Activated B cell treated with CpG ODN at 0.5 μM for 24 hours (primary cell): Measurements from ENCODE around the gene TMEM164. TPM values are rescaled to one million over a fixed set of nuclear protein-coding genes. Genes with fewer than 3 reads are reported as not detected.

ENCODE experiments used
- ATAC-seq: fragments of 200-7000 bp; cut with Tn5 transposase; one replicate; pipeline ENCODE4 v1.10.0; 2021; ENCODE audit warnings: low read depth, mild to moderate bottlenecking, moderate library complexity
- CTCF ChIA-PET: fragments of 350-600 bp; sonication (Branson Sonifier 250); formaldehyde crosslinking; loops from one replicate; lab custom pipeline; 2021; ENCODE audit warnings: antibody characterized with exemption; lab: Charles Lee
- POLR2A ChIA-PET: fragments of 350-600 bp; sonication (Branson Sonifier 250); formaldehyde crosslinking; loops from one replicate; lab custom pipeline; 2021; ENCODE audit warnings: antibody characterized with exemption; lab: Charles Lee
- DNase-seq: peaks from one replicate; pipeline ENCODE4 v3.0.0; 2022
- H3K27ac Mint-ChIP-seq: one replicate; pipeline ENCODE4 v1.8.0; 2020; ENCODE audit warnings: mixed read lengths
- H3K27me3 Mint-ChIP-seq: one replicate; pipeline ENCODE4 v1.8.0; 2021; ENCODE audit warnings: mixed read lengths
- H3K36me3 Mint-ChIP-seq: one replicate; pipeline ENCODE4 v1.8.0; 2021; ENCODE audit warnings: low read depth, mixed read lengths
- H3K4me1 Mint-ChIP-seq: one replicate; pipeline ENCODE4 v1.8.0; 2021; ENCODE audit warnings: mixed read lengths
- H3K4me3 Mint-ChIP-seq: one replicate; pipeline ENCODE4 v1.8.0; 2020; ENCODE audit warnings: mild to moderate bottlenecking, mixed read lengths
- H3K9me3 Mint-ChIP-seq: one replicate; pipeline ENCODE4 v1.8.0; 2020; ENCODE audit warnings: mixed read lengths
- intact Hi-C: fragments of 100-400 bp; cut with micrococcal nuclease; formaldehyde crosslinking; loops from one replicate; pipeline ENCODE4 v1.15.1; 2024
- total RNA-seq: library from RNA; stranded (reverse); gene quantifications from 2 replicates; pipeline ENCODE4 v1.2.3, GENCODE V29; 2022
- TF ChIP-seq, protein P1 (sequence below): fragments of 200-600 bp; IDR thresholded peaks from one replicate; pipeline ENCODE4 v1.8.0; 2022; ENCODE audit warnings: antibody characterized with exemption, mild to moderate bottlenecking

Gene TMEM164
- total RNA-seq, 1 donor from 2014 or later: 21.8 TPM

DNA sequence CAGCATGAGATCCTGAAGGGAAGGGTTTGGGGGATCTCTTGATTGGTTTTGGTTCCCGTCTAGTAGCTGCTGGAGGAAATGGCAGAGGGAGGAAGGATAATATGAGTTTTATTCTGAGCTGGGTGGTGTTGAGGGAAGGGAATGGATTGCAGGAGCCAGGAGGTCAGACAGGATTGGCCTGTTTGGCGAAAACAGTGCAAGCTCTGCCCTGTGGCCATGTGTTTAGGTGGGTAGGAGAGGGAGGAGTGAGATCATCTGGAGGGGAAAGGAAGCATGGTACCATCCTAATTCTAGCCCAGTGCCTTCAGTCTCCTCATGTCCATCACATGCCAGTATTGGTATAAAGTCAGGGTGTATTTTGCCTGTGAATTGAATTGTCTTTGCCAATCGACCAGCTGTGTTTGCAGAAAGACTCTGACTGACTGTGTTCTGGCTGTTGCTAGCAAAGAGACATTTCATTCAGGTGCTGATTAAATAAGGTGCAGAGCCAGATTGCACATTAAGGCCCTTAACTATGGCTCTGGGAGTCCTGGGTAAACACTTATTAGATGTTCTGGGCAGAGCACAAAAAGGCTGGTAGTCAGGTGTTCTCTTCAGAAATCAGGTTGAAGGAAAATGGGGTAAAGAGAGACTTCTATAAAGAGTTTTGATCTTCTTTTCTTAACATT lies 10.0 kb downstream of the TMEM164 start:
- Mint-ChIP-seq H3K4me1 (peaks cover 16% of the 10 kb centered on the region), H3K36me3 (peaks cover 32% of the 10 kb centered on the region), H3K9me3 (no peaks in the 10 kb centered on the region), H3K27me3 (no peaks in the 10 kb centered on the region), H3K4me3 (no peak overlapping the region), H3K27ac (no peak overlapping the region)
- POLR2A ChIA-PET: no interaction called here
- CTCF ChIA-PET: no interaction called here
- ATAC-seq: no peak
- DNase-seq: no peak
- intact Hi-C loops: no loop called here
- TF ChIP-seq, protein P1, sequence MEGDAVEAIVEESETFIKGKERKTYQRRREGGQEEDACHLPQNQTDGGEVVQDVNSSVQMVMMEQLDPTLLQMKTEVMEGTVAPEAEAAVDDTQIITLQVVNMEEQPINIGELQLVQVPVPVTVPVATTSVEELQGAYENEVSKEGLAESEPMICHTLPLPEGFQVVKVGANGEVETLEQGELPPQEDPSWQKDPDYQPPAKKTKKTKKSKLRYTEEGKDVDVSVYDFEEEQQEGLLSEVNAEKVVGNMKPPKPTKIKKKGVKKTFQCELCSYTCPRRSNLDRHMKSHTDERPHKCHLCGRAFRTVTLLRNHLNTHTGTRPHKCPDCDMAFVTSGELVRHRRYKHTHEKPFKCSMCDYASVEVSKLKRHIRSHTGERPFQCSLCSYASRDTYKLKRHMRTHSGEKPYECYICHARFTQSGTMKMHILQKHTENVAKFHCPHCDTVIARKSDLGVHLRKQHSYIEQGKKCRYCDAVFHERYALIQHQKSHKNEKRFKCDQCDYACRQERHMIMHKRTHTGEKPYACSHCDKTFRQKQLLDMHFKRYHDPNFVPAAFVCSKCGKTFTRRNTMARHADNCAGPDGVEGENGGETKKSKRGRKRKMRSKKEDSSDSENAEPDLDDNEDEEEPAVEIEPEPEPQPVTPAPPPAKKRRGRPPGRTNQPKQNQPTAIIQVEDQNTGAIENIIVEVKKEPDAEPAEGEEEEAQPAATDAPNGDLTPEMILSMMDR: no peak

DNA sequence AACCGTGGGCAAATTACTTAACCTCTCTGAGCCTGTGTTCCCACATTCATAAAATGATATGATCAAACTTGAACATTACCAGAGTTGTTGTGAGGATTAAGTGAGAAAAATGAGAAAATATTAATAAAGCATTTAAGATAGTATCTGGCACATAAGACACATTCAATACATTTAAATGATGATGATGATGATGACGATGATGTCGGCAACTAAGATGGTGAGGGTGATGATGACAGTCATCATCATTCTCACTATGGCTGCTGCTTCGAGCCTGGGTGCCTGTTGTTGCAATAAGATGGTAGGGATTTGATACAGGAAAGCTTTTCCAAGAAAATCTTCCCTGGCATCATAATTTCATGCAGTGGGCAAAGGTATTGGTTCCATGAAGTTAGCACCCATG lies 11.1 kb downstream of the TMEM164 start:
- Mint-ChIP-seq H3K4me1 (peaks cover 12% of the 10 kb centered on the region), H3K9me3 (no peaks in the 10 kb centered on the region), H3K27me3 (no peaks in the 10 kb centered on the region), H3K4me3 (no peak overlapping the region), H3K36me3 (peaks cover 30% of the 10 kb centered on the region), H3K27ac (no peak overlapping the region)
- TF ChIP-seq, protein P1: no peak
- ChIA-PET CTCF (no interaction called here), POLR2A (no interaction called here)
- ATAC-seq (no peak), DNase-seq (no peak)
- intact Hi-C loops: no loop called here

DNA sequence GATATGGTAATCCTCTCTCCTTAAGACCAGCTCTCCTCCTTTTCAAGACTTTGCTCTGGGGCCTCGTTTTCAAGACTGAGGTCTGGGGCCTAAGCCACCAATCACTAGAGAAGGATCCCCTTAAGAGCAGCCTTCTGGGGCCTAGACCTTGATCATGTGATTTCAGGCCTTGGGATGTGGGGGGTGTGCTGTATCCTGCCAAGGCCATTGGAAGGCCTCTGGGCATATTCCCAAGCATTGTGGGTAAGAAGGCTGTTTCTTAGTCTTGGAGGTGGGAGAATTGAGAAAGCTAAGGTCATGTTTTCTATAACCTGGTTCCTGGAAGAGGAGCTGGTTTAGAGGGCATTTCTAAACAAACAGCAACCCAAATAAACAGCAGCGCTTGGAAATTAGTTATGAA lies 12.1 kb downstream of the TMEM164 start:
- no peak overlapping the region for H3K4me3 Mint-ChIP-seq
- ATAC-seq (no peak), DNase-seq (no peak)
- no peaks in the 10 kb centered on the region for H3K9me3 Mint-ChIP-seq
- peaks cover 12% of the 10 kb centered on the region for H3K4me1 Mint-ChIP-seq
- TF ChIP-seq, protein P1: no peak
- H3K27ac Mint-ChIP-seq: no peak overlapping the region
- intact Hi-C loops: no loop called here
- POLR2A ChIA-PET: no interaction called here
- no peaks in the 10 kb centered on the region for H3K27me3 Mint-ChIP-seq
- CTCF ChIA-PET: no interaction called here
- H3K36me3 Mint-ChIP-seq: peaks cover 25% of the 10 kb centered on the region

DNA sequence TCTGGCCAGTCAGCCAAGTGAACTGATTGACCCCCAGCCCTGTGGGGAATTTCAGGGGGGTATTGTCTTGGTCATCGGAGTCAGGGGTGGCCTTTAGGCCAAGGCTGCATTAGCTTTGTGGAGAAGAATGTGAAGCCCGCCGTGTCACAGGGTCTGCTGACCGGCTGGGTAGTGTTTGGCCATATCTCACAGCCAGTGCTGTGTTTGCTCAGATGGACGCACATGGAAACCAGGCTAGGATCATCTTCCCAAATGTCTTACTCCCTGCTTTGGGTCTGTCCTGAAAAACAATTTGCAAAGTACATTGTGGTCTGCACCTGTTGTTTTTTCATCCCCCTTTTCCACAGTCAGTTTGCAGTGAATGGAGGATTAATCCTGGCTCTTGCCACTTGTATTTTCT lies 13.0 kb downstream of the TMEM164 start:
- Mint-ChIP-seq H3K27ac (no peak overlapping the region), H3K27me3 (no peaks in the 10 kb centered on the region), H3K4me1 (peaks cover 6% of the 10 kb centered on the region), H3K4me3 (no peak overlapping the region), H3K9me3 (no peaks in the 10 kb centered on the region), H3K36me3 (peaks cover 20% of the 10 kb centered on the region)
- no peak for DNase-seq
- TF ChIP-seq, protein P1: no peak
- CTCF ChIA-PET: no interaction called here
- intact Hi-C loops: no loop called here
- no peak for ATAC-seq
- POLR2A ChIA-PET: no interaction called here

DNA sequence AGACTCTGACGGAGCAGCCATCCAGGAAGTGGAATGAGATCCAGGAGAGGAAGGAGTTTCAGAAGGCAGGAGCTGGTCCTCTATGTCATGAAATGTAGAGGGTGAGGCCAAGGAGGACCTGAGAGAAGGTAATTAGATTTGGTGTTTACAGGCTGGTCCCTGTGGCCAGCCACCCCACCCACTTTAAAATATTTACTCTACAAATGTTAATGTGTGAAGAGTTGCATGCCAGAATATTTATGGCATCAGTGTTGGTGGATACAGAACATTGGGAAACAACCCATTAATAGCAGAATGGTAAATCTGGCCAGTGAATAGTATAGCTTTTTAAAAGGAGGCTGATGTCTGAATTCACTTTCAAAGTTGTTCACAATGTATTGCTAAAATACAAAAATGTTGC lies 17.6 kb downstream of the TMEM164 start:
- POLR2A ChIA-PET: no interaction called here
- Mint-ChIP-seq H3K36me3 (peaks cover 20% of the 10 kb centered on the region), H3K9me3 (no peaks in the 10 kb centered on the region), H3K27ac (no peak overlapping the region), H3K4me3 (no peak overlapping the region), H3K27me3 (no peaks in the 10 kb centered on the region), H3K4me1 (peaks cover 14% of the 10 kb centered on the region)
- no peak for ATAC-seq
- DNase-seq: no peak
- intact Hi-C loops: no loop called here
- TF ChIP-seq, protein P1: no peak
- CTCF ChIA-PET: no interaction called here
